ENCODE results near the gene SMC6.

SMC6 gene, protein sequence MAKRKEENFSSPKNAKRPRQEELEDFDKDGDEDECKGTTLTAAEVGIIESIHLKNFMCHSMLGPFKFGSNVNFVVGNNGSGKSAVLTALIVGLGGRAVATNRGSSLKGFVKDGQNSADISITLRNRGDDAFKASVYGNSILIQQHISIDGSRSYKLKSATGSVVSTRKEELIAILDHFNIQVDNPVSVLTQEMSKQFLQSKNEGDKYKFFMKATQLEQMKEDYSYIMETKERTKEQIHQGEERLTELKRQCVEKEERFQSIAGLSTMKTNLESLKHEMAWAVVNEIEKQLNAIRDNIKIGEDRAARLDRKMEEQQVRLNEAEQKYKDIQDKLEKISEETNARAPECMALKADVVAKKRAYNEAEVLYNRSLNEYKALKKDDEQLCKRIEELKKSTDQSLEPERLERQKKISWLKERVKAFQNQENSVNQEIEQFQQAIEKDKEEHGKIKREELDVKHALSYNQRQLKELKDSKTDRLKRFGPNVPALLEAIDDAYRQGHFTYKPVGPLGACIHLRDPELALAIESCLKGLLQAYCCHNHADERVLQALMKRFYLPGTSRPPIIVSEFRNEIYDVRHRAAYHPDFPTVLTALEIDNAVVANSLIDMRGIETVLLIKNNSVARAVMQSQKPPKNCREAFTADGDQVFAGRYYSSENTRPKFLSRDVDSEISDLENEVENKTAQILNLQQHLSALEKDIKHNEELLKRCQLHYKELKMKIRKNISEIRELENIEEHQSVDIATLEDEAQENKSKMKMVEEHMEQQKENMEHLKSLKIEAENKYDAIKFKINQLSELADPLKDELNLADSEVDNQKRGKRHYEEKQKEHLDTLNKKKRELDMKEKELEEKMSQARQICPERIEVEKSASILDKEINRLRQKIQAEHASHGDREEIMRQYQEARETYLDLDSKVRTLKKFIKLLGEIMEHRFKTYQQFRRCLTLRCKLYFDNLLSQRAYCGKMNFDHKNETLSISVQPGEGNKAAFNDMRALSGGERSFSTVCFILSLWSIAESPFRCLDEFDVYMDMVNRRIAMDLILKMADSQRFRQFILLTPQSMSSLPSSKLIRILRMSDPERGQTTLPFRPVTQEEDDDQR

GRCh38 chr2:17753803-17754663 lies at the start of gene SMC6, which contains the start of gene GEN1:
Gene SMC6, minus strand, starts transcription at chr2:17753810. Its CDS starts 7,864 bp downstream, at chr2:17745946.
Gene GEN1, plus strand, starts transcription at chr2:17754138. Its CDS starts 5,806 bp downstream, at chr2:17759944.
- DNase-seq: peak; percentile 88

DNA sequence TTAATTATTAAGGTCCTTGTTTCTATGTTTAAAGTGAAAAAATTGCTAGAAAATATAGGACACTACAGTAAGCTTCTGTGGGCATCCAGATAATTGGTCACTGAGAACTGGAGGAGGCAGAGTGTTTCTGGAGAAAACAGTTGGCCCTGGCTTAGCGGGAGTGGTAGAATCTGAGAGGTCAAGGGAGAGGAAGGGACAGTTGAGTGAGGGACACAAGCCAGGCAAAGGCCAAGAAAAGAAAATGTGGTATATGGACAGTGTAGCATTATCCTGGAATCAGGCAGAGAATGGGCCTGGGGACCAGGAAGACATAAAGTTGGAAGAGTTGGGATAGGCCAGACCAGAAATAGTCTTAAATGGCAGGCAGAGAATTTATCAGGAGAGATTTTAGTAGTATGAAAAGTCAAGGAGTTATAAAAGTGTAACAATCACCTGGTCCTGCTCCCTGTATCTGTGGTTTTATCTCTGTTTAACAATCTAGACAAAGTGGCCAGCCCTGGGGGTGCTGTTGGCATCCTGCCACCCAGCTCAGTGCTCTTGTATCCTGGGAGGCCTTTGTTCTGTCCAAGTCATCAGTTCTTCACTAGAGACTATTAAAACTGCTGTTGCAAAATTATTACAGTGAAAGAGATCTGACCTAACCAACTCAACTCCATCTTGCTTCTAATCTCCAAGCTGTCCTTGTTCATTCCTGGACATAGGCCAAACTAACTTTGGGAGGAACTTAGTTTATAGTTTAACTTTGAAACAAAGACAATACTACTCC lies 47.3 kb upstream of the SMC6 start:
- DNase-seq: peak; percentile 47

DNA sequence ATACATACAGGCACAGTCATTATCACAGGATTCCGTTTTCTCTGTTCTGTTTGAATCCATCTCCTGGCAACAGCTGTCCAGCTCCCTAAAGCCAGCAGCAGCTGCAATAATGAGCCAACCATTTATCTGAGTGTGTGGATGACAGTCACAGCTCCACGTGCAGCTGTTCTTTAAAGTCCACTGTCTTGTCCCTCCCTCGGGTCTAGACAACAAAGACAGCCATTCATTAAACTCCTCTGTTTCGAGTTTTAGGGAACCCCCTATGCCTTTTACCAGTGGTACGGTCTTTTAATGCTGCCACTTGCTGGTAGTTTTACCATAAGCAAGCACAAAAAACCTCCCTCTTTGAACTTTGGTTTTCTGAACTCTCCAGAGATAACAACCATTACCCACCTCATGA lies 46.6 kb upstream of the SMC6 start:
- no peak for DNase-seq

DNA sequence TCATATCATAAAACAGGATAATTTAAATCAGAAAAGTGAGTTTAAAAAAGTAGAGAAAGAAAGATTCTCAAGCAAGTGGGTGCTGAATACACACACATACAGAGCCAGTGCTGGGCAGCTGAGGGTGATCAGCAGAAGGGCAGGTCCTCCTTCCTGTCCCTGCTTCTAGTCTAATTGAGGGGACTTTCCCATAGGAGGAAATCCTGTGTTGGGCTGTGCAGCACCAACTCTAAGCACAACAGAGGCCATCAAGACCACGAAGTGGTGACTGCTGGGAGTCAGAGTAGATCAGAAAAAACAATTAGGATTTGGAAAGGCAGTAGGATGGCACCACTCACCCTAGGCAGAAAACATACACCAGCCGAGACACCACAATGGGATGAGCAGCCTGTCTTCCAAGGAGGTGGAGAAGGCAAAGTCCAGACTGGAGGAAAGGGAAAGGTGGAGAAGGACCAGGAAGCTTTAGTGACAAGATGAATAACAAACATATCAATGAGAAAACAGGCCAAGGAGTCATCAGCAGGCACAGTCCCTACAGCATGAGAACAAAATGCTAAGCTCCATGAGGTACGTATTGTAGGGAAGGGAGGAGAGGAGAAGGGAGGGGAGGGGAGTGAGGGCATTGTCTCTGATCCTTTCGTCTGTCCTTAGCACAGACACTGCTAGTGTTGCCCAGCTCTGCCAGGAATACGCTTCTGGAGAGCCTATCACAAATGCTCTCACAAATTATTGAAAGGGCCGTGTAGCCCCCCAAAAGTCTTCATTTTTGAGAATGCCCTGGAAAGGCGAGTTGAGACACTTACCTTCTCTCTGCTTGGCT lies 45.9 kb upstream of the SMC6 start:
- DNase-seq: no peak

- peak; percentile 21 for DNase-seq
These were observed 44.7 kb upstream of the SMC6 start for GRCh38 chr2:17798338-17798737.

- DNase-seq: no peak
These were observed 41.7 kb upstream of the SMC6 start for GRCh38 chr2:17795309-17795708.

GRCh38 chr2:17793803-17794354 lies 40.3 kb upstream of the SMC6 start:
- no peak for DNase-seq

GRCh38 chr2:17793296-17793695 lies 39.7 kb upstream of the SMC6 start:
- DNase-seq: peak; percentile 13

DNA sequence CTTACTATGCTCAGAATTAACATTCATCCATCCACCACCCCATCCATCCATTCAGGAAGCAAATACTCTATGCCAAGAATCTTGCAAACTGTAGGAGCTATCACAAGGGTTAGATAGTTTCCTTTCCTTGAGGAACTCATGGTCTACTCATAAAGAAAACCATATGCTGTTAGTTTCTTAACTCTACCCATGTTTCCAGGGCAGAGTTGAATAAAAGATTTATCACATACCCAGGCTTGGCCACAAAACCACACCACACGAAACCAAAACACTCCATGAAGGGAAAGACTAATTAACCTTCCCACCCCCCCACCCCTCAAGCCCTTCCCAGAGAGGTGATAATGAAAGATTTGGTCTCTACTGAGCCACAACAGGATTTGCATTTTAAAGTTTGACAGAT lies 38.9 kb upstream of the SMC6 start:
- no peak for DNase-seq

GRCh38 chr2:17791817-17792130 lies 38.2 kb upstream of the SMC6 start:
- DNase-seq: no peak

GRCh38 chr2:17791121-17791816 lies 37.7 kb upstream of the SMC6 start:
- peak; percentile 45 for DNase-seq

DNA sequence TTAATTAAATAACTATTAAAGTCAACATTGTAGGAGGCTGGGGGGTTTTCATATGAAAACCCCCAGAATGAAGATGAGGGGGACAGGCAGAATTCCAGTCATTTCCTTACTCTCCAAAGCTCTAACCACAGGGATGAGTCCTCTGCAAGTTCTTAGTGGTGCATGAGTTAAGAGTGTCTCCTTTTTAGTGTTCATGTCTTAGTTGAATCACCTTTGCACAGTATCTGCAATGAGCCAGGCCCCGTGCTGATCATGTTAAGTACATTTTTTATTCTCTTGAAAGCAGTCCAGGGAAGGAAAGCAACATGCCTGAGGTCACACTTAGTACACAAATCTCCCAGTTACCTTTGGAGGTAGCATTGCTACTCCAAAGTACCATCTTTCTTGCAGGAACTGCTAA lies 36.9 kb upstream of the SMC6 start:
- no peak for DNase-seq

- DNase-seq: no peak
These were observed 35.2 kb upstream of the SMC6 start for GRCh38 chr2:17788773-17789172.

GRCh38 chr2:17786727-17787126 lies 33.1 kb upstream of the SMC6 start:
- DNase-seq: no peak

DNA sequence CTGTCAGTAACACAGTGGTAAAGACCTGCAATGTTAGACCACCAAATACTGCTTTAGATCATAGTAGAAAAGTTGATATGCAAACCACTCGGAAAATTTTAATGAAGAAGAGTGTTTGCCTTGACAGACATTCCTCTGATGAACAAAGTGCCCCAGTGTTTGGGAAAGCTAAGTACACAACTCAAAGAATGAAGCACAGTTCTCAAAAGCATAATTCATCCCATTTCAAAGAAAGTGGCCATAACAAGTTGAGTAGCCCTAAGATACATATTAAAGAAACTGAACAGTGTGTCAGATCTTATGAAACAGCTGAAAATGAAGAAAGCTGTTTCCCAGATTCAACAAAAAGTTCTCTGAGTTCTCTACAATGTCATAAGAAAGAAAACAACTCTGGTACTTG lies 27.9 kb upstream of the SMC6 start:
- DNase-seq: no peak

- no peak for DNase-seq
These were observed 26.9 kb upstream of the SMC6 start for GRCh38 chr2:17780546-17780945.

DNA sequence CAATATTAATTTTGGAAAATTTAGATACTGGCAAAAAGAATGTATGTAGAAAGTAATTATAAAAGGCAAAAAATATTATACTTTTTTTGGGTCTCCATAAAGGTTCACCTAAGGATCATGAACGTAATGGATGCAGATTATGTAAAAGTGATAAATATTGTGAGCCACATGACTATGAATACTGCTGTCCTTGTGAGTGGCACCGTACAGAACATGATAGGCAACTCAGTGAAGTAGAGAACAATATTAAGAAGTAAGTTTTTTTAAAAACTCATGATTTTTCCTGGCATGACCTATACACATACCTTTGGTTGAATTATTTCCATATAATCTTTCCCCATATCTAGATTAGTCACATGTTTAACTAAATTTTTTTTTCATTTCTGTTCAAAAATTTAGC lies 18.9 kb upstream of the SMC6 start:
- no peak for DNase-seq

GRCh38 chr2:17771956-17772355 lies 18.3 kb upstream of the SMC6 start:
- no peak for DNase-seq

- DNase-seq: no peak
These were observed 15.3 kb upstream of the SMC6 start for GRCh38 chr2:17768894-17769293.

GRCh38 chr2:17765398-17765797 lies 11.8 kb upstream of the SMC6 start:
- no peak for DNase-seq
